Occipital lobe (tissue), 2 donors: ENCODE data around the gene TRIM65. TPM values are rescaled to one million over a fixed set of nuclear protein-coding genes. Genes with fewer than 3 reads are reported as not detected.
"Not testable (repeated sequence)": the region's sequence is repeated elsewhere in the genome, so short reads cannot be mapped to it uniquely, and the experiment has no call there.

ENCODE experiments used
- DNase-seq: peaks from one replicate; lab custom pipeline; 2025; lab: John Stamatoyannopoulos, UW
- total RNA-seq: library from RNA; depleted of rRNA; stranded (reverse); fragments of >200 nt; gene quantifications from one replicate; pipeline ENCODE4 v1.2.3, GENCODE V29; 2014

Gene TRIM65
- total RNA-seq, 1 donor from 2014 or later, result 11.9 TPM

DNA sequence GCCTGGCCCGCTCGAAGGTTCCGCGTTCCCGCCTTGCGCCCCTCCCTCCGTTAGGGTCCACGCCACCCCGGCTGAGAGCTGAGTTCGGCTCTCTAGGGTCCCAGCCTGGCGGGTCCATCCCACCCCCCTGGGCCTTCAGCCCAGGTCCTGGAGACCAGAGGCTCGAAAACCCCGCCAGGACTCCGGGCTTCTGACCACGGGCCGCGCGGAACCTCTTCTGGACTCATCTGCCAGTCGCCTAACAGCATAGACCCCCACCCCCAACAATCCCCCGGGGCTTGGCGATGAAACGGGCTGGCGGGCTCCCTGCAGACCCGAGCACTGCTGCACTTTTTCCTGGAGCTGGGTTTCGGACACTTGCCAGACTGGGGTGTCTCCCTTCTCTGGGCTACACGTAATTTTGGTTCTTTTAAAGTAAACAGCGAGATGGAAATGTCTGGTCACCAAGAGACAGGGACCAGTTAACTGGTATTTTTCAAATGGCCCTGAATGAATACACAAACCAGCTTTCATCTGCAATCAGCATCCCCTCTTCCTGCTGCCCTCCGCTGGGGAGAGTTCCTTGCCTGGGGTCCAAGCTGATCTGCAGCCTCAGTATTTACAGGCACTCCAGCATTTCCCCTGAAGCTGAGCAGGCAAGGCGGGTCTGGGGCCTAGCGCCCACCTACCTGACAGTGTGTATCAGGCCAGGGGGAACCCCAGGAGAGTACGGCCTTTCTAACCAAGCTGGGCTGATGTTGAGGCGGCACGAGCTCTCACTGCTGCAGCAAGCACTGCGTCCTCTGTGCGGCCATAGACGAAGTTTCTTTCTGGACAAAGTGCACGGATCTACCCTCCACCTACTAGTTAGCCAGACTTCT is 639 bp upstream of the TRIM65 start:
- no peak for DNase-seq

DNA sequence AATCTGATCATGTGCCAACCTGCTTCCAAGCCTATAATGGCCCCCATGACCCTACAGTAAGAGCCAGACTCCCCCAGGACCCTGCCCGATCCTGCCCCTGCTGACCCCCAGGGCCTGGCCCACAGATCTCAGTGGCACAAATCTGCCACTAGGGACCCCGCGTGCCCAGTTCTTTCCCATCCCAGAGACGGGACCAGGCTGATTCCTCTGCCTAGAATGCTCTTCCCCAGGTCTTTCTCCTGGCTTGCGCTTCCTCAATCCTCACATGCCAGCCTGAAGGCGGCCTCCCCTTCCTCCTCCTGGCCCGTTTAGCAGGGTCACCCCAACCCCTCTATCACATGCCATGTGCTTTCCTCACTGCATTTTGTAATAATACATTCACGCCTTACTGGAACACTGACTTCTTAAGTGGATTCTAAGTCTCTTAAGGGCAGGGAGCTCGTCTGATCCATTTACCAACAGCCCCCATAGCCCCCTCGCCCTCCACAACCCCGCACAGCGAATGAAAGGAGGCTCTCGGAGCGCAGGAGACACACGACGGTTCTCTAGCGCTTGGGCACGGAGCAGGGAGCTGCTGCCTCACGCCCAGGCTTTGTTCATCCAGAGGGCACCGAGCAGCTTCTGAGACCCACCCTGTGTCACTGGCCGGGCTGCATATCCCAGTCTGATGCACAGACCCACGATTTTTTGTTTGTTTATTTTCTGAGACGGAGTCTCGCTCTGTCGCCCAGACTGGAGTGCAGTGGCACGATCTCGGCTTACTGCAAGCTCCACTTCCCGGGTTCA is 1.2 kb downstream of the TRIM65 start:
- no peak for DNase-seq

DNA sequence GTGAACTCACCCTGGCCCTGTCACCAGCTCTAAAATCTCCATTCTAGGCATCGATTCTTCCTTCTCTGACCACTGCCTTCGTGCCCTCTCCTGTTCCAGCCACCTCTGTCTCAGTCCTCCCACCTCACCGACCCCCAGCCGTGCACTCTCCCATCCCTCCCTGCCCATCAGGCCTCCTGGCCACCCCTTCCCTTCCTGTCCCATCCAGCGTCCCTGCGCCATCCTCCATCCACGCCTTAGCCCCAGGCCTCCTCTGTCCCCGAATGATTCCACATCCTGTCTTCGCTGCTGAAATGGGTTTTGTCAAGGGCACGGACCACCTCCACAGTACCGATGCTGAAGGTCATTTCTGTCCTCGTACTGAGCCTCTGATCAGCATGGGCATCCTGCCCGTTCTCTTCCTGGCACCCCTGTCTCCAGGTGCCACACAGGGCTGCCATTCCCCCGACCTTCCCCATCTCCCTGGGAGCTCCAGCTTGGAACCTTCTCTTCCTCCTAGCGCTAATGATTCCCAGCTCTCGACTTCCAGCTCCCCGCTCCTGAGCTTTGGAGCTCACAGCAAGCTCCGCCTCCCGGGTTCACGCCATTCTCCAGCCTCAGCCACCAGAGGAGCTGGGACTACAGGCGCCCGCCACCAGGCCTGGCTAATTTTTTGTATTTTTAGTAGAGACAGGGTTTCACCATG is 2.6 kb downstream of the TRIM65 start:
- no peak for DNase-seq

- no peak for DNase-seq
These were observed 3.3 kb downstream of the TRIM65 start for GRCh38 chr17:75893305-75894048.

- no peak for DNase-seq
These were observed 4.1 kb downstream of the TRIM65 start for GRCh38 chr17:75892556-75893224.

GRCh38 chr17:75891605-75892555 is 4.9 kb downstream of the TRIM65 start:
- DNase-seq, result no peak

DNA sequence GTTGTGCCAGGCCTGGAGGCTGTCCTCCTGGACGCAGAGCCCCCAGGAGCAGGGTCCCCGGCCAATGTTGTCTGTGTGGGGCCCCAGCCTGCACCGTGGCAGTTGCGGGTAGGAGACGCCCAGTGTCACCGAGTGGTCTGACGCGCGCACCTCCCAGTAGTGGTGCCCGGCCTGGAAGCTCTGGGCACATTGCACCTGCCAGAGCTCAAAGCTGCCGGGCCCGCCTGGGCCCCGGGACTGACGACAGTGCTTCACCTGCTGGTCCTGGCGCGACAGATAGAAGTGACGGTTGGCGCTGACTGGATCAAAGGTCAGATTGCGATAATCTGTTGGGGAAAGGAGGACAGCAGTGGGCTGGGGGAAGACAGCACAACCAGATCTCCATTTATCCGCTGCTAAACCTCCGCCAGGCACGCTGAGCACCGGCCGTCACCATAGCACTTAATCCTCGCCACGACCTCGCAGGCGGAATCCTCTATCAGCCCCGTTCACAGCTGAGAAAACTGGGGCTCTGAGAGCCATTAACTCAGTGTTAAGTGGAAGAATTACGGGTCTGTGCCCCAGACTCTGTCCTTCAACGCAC is 5.6 kb downstream of the TRIM65 start:
- DNase-seq, result no peak

DNA sequence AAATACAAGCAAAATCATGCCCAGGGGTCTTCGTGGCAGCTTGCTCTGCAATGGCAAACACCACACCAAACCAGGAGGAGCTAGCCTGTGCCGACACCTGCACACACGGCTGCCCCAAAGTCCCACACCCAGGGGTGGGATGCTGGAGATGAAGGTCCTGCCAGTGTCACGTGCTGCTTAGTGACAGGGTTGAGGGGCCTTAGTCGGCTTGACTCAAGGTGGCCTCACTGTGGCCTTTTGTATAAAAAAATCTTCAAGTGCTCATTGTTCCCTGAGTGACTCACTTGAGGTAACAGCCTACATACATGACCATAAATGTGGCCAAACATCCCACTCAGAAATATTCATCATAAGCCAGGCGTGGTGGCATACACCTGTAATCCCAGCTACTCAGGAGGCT is 7.3 kb downstream of the TRIM65 start:
- no peak for DNase-seq

DNA sequence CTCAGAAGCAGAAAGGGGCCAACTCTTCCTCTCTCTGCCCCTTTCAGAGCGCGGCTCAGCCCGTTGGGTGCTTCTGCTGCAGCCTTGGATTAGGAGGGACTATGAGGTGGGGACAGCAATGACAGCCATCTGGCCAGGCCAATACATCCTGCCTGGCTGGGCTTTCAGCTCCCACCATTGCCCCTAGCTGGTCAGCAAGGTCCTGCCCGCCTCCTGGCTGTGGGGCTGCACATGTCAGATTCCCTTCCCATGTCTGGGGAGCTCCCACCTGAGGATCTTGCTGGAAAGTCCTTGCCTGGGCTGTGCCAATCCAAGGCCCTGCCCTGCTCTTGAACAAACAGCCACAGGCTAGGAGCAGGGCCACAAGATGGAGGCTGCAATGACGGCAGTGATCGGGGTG is 8.3 kb downstream of the TRIM65 start:
- DNase-seq, result no peak

DNA sequence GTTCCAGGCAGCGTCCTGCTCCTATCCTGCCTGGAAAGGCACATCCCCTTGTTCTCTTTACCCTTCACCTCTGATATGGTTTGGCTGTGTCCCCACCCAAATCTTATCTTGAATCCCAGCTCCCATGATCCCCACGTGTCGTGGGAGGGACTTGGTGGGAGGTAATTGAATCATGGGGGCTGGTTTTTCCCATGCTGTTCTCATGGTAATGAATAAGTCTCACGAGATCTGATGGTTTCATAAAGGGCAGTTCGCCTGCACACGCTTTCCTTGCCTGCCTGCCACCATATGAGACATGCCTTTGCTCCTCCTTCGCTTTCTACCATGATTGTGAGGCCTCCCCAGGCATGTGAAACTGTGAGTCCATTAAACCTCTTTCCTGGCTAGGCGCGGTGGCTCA is 10.9 kb downstream of the TRIM65 start:
- DNase-seq, result not testable (repeated sequence)

- no peak for DNase-seq
These were observed 11.3 kb downstream of the TRIM65 start for GRCh38 chr17:75885431-75885830.

DNA sequence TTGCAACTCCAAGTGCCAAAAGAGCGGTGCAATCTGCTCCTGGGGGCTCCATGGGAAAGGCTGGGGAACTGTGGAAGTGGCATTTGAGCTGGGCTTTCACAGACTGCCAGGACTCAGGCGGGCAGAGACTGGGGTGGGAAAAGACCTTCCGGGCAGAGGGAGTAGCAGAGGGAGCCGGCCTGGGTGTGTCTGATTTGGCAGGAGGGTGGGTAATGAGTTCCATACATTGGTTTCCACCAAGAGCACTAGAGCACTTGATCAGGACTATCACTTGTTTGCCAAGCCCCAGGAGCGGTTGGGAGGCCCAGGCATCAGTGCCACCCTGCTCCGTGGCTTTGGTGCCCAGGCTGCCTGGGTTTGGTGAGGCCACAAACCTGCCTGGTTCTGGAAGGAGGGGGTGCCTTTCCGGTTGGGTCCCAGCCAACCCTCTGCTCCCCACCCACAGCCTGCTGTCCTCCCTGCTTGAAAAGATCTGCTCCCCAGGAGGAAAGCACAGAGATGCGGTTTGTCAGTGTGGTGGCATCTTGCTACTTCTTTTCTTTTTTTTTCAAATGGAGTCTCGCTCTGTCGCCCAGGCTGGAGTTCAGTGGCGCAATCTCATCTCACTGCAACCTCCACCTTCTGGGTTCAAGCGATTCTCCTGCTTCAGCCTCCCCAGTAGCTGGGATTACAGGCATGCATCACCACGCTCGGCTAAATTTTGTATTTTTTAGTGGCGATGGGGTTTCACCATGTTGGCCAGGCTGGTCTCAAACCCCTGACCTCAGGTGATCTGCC is 14.9 kb downstream of the TRIM65 start:
- DNase-seq, result no peak

DNA sequence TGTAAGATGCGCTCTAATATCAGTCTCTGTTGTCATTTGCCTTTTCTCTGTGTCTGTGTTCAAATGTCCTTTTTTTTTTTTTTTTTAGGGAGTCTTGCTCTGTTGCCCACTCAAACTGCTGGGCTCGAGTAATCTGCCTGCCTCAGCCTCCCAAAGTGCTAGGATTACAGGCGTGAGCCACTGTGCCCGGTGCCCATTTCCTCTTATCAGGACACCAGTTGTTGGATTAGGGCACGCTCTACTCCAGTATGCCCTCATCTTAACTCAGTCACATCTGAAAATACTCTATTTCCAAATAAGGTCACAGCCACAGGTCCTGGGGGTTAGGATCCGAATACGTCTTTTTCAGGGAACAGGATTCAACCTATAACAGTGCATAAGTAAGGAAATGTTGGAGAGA is 16.5 kb downstream of the TRIM65 start:
- no peak for DNase-seq

GRCh38 chr17:75878174-75878998 is 18.4 kb downstream of the TRIM65 start, which contains the start of gene TRIM47:
TRIM47 (minus strand) TSS chr17:75878581; CDS start chr17:75878548, 33 bp downstream.
- peak; percentile 38 for DNase-seq

GRCh38 chr17:75877752-75878173 is 19.0 kb downstream of the TRIM65 start:
- peak; percentile 39 for DNase-seq

DNA sequence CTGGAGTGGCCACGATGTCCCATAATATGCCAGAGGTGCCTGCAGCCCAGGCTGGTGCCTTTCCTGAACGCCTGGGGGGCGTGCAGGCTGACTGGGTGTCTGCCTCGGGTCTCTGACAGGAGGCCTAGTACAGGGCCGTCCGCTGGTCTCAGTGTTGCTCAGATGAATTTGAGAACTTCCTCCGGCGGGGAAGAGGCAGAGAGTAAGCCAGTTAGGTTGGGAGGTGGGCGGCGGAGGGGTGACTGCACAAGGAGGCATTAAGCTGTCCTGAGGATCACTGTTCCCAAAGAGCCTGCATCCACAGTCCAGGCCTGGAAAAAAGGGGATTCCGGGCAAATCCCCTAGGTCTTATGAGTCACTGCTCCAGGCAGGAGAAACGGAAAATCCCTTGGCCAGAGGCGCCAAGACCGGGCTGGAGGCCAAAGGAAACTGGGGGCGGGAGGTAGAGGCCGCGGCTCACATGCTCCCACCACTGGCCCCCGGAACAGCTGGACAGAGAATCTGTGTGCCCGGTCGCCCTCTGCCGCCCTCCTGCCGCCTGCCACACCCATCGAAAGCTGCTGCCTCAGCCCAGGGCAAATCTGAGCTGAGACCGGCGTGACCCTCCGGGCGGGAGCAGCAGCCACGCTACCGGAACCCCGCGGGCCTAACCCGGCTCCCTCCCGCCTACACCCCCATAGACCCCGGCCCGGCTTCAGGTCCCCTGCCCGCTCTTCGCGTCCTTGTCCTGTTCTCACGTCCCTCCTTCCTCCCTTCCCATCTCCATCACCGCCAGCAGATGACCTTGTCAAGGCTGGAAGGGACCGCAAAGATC is 19.6 kb downstream of the TRIM65 start:
- peak; percentile 72 for DNase-seq
